NB4 (cell line): ENCODE data around the gene CCDC170.

Source experiments
- MYC ChIP-seq: IDR thresholded peaks from 2 replicates; pipeline ENCODE4 v1.6.1; 2011; ENCODE audit warnings: low read depth, low read length
- POLR2A ChIP-seq: IDR thresholded peaks from 2 replicates; pipeline ENCODE4 v1.6.1; 2011; ENCODE audit warnings: mild to moderate bottlenecking; ENCODE audit not compliant: insufficient read length; ENCODE audit errors: extremely low read depth
- TF ChIP-seq, protein P1 (sequence below): IDR thresholded peaks from one replicate; pipeline ENCODE4 v1.5.1; 2012; ENCODE audit warnings: low read depth, low read length
- TF ChIP-seq, protein P2 (sequence below): IDR thresholded peaks from 2 replicates; pipeline ENCODE4 v1.6.1; 2011; ENCODE audit warnings: low read depth, low read length

DNA sequence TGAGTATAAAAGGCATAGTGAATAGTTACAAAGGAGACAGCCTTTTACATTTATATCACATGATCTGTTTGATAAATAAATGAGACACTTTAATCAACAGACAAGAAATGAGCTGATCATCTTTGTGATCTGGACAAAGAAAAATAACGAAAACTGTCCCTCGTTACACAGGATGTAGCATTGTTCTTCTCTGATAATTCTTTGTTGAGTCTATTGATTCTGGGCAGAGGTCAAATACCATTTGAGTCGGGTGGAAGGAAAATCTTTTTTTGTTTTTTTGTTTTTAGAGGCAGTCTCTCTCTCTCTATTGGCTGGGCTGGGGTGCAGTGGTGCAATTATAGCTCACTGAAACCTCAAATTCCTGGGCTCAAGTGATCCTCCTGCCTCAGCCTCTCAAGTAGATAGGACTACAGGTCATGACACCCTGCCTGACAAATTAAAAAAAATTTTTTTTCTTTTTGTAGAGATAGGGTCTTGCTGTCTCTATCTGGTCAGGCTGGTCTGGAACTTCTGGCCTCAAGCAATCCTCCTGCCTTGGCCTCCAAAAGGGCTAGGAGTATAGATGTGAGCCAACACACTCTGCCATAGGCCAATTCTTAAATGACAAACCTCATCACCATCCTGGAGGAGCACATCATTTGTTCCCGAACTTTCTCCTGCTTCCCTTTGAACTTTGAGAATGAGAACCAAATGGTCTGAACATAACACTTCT lies 41.8 kb downstream of the CCDC170 start:
- TF ChIP-seq POLR2A (no peak), MYC (no peak)
- TF ChIP-seq, protein P1, sequence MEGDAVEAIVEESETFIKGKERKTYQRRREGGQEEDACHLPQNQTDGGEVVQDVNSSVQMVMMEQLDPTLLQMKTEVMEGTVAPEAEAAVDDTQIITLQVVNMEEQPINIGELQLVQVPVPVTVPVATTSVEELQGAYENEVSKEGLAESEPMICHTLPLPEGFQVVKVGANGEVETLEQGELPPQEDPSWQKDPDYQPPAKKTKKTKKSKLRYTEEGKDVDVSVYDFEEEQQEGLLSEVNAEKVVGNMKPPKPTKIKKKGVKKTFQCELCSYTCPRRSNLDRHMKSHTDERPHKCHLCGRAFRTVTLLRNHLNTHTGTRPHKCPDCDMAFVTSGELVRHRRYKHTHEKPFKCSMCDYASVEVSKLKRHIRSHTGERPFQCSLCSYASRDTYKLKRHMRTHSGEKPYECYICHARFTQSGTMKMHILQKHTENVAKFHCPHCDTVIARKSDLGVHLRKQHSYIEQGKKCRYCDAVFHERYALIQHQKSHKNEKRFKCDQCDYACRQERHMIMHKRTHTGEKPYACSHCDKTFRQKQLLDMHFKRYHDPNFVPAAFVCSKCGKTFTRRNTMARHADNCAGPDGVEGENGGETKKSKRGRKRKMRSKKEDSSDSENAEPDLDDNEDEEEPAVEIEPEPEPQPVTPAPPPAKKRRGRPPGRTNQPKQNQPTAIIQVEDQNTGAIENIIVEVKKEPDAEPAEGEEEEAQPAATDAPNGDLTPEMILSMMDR, result no peak
- TF ChIP-seq, protein P2, sequence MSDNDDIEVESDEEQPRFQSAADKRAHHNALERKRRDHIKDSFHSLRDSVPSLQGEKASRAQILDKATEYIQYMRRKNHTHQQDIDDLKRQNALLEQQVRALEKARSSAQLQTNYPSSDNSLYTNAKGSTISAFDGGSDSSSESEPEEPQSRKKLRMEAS, result no peak
